ENCODE measurements around the gene TBX21.

TBX21 gene

DNA sequence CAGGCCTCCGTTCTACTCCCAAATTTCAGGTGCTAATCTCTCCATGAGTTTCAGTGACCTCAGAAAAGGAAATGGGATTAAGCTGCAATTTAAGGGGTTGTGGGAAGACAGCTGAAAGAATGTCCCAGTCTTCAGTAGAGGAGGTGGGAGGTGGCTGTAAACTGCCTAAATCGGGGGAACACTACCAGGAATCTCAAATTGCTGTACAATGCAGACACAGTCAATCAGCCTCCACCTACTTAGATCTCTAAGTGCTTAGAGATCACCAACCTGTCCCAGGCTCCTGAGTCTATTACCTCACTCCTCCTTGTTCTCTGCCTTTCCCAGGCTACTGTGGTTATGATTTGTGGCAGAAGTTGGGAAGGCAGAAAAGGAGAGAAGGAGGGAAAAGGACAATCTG lies 8.3 kb upstream of the TBX21 start:
- Histone ChIP-seq H3K9me3 (ENCODE audit: control insufficient read depth, insufficient read depth, low read depth, low read length) (no peaks in the 10 kb centered on the region), H3K4me3 (ENCODE audit: low read depth, low read length) (no peak overlapping the region), H3K4me1 (ENCODE audit: control insufficient read depth, insufficient read depth, low read length) (peaks cover 2% of the 10 kb centered on the region), H3K27ac (ENCODE audit: extremely low read depth, low read depth, low read length) (no peak overlapping the region), H3K36me3 (ENCODE audit: control insufficient read depth in 2 of 2, insufficient read depth in 1 of 2, low read length in 2 of 2) (no peaks in the 10 kb centered on the region)
- TF ChIP-seq ZNF335 (tag by site-specific recombination; conservative IDR thresholded peaks at IDR 0.05) (0 out of 2 replicates have a peak, but pooled peaks have one; percentile 23), ZFHX2 (tag by site-specific recombination; conservative IDR thresholded peaks at IDR 0.05) (peak; percentile 45), EGR2 (tag by site-specific recombination; IDR thresholded peaks at IDR 0.05; ENCODE audit: low read depth) (peak; percentile 65; the same call in 1 of the 2 replicates), ZNF10 (tag by site-specific recombination; IDR thresholded peaks at IDR 0.05) (no peak)
- POLR2A ChIA-PET: interaction anchor here (0.8 kb wide), 1 partner anchor 8 kb away, joined by 3 read pairs; the partner anchor contains the start of gene TBX21
- CTCF ChIA-PET: interaction anchor here (0.6 to 1.5 kb wide), 5 partner anchors 8 to 353 kb away, joined by 3 to 4 read pairs (median 3); partner anchors contain the start of gene TBX21

DNA sequence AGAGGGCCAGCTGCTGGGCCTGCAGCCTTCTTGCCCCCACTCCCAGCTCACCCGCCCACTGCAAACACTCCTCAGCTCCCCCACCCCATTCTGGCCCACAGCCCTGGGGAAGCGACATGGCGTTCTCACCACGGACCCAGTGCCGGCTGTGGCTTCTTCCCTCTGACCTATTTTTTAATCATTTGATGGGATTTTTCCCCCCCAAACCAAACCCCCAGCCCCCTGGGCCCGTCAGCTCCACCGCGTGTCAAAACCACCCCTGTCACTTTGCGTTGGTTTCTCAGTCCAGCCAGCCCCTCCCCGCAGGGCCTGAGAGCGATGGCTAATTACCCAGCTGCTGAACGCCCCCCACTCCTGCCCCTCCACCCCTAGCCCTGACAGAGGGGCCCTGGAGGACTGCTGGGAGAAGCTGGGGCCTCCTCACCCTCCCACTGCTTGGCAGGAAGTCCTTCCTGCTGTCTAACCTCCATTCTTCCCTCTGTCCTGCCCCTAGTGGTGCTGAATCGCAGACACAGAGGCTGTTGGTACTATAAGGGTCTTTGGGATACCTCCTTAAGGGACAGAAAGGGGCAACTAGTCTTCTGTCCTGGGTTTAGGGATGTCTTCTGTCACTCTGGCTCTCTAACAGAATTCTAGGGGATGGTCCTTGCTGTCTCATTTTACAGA lies 7.5 kb upstream of the TBX21 start:
- no peak for TF ChIP-seq ZNF214 (tag by site-specific recombination; IDR thresholded peaks at IDR 0.05; ENCODE audit: borderline replicate concordance)
- TF ChIP-seq, protein P1, sequence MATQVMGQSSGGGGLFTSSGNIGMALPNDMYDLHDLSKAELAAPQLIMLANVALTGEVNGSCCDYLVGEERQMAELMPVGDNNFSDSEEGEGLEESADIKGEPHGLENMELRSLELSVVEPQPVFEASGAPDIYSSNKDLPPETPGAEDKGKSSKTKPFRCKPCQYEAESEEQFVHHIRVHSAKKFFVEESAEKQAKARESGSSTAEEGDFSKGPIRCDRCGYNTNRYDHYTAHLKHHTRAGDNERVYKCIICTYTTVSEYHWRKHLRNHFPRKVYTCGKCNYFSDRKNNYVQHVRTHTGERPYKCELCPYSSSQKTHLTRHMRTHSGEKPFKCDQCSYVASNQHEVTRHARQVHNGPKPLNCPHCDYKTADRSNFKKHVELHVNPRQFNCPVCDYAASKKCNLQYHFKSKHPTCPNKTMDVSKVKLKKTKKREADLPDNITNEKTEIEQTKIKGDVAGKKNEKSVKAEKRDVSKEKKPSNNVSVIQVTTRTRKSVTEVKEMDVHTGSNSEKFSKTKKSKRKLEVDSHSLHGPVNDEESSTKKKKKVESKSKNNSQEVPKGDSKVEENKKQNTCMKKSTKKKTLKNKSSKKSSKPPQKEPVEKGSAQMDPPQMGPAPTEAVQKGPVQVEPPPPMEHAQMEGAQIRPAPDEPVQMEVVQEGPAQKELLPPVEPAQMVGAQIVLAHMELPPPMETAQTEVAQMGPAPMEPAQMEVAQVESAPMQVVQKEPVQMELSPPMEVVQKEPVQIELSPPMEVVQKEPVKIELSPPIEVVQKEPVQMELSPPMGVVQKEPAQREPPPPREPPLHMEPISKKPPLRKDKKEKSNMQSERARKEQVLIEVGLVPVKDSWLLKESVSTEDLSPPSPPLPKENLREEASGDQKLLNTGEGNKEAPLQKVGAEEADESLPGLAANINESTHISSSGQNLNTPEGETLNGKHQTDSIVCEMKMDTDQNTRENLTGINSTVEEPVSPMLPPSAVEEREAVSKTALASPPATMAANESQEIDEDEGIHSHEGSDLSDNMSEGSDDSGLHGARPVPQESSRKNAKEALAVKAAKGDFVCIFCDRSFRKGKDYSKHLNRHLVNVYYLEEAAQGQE (tag by site-specific recombination; IDR thresholded peaks at IDR 0.05): peak; percentile 55
- no peaks in the 10 kb centered on the region for H3K9me3 ChIP-seq (ENCODE audit: control insufficient read depth, insufficient read depth, low read depth, low read length)
- H3K36me3 ChIP-seq (ENCODE audit: control insufficient read depth in 2 of 2, insufficient read depth in 1 of 2, low read length in 2 of 2): no peaks in the 10 kb centered on the region
- CTCF ChIA-PET: interaction anchor here (0.6 to 1.5 kb wide), 7 partner anchors 7 to 405 kb away, joined by 3 to 4 read pairs (median 3); partner anchors contain the start of gene TBX21
- peaks cover 2% of the 10 kb centered on the region for H3K4me1 ChIP-seq (ENCODE audit: control insufficient read depth, insufficient read depth, low read length)
- POLR2A ChIA-PET: no interaction called here
- no peak overlapping the region for H3K27ac ChIP-seq (ENCODE audit: extremely low read depth, low read depth, low read length)
- no peak overlapping the region for H3K4me3 ChIP-seq (ENCODE audit: low read depth, low read length)

DNA sequence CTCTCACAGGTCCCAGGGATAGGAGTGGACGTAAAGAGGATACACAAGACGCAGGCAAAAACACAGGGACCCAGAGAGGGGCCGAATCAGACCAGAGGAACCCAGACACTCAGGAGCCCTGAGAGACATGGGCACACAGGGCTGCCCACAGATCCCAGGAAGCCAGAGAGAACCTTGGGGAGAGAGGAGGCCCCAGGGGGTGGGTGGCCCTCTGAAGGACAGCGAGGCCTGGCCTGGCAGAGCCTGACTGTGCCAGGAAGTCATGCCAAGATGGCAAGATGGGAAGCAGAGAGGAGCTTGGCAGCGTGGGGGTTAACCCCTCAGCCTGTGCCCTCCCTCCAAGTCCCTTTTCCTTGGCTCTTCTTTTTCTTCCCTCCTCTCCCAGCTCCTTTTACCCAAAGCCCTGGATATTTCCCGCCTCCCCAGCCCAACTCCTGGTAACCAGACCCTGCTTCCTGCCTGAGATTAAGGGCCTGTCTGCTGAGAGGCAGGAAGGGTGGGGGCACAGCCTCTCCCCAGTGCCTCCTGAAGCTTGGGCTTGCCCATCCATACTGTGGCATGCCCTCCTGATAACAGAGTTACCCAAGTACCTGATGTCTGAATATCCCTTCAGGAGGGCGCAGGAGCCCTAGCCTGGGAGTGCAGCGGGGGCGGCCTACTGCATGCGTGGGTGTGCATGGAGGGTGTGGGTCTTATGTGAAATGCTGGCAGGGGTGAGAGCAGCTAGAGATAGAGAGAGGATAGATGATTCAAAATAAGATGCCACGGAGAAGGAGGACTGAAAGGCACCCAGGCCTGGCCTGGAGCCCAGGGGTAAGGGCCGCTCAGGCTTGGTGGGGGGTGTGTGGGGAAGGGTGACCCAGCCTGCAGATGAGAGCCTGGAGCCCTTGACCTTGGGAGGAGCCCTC lies 6.0 kb upstream of the TBX21 start:
- Histone ChIP-seq H3K9me3 (ENCODE audit: control insufficient read depth, insufficient read depth, low read depth, low read length) (no peaks in the 10 kb centered on the region), H3K36me3 (ENCODE audit: control insufficient read depth in 2 of 2, insufficient read depth in 1 of 2, low read length in 2 of 2) (no peaks in the 10 kb centered on the region), H3K4me3 (ENCODE audit: low read depth, low read length) (no peak overlapping the region), H3K4me1 (ENCODE audit: control insufficient read depth, insufficient read depth, low read length) (no peaks in the 10 kb centered on the region), H3K27ac (ENCODE audit: extremely low read depth, low read depth, low read length) (no peak overlapping the region)
- TF ChIP-seq ZFHX2 (tag by site-specific recombination; conservative IDR thresholded peaks at IDR 0.05): peak; percentile 89
- TF ChIP-seq, protein P2, sequence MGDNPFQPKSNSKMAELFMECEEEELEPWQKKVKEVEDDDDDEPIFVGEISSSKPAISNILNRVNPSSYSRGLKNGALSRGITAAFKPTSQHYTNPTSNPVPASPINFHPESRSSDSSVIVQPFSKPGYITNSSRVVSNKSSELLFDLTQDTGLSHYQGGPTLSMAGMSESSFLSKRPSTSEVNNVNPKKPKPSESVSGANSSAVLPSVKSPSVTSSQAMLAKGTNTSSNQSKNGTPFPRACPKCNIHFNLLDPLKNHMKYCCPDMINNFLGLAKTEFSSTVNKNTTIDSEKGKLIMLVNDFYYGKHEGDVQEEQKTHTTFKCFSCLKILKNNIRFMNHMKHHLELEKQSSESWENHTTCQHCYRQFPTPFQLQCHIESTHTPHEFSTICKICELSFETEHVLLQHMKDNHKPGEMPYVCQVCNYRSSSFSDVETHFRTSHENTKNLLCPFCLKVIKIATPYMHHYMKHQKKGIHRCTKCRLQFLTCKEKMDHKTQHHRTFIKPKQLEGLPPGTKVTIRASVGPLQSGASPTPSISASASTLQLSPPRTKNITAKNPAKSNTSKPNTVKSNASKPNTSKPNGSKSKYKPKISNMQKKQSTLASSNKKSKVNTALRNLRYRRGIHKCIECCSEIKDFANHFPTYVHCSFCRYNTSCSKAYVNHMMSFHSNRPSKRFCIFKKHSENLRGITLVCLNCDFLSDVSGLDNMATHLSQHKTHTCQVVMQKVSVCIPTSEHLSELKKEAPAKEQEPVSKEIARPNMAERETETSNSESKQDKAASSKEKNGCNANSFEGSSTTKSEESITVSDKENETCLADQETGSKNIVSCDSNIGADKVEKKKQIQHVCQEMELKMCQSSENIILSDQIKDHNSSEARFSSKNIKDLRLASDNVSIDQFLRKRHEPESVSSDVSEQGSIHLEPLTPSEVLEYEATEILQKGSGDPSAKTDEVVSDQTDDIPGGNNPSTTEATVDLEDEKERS (tag by site-specific recombination; IDR thresholded peaks at IDR 0.05): no peak
- peak; percentile 85 for TF ChIP-seq EGR2 (tag by site-specific recombination; IDR thresholded peaks at IDR 0.05; ENCODE audit: low read depth)
- 0 out of 2 replicates have a peak, but pooled peaks have one; percentile 20 for TF ChIP-seq SP2 (tag by site-specific recombination; IDR thresholded peaks at IDR 0.05)
- peak; percentile 55 for TF ChIP-seq ZNF341 (tag by site-specific recombination; IDR thresholded peaks at IDR 0.05; ENCODE audit: low read depth)
- TF ChIP-seq ZNF202 (tag by site-specific recombination; IDR thresholded peaks at IDR 0.05; ENCODE audit: borderline replicate concordance): no peak
- TF ChIP-seq ZNF155 (tag by site-specific recombination; IDR thresholded peaks at IDR 0.05): no peak
- POLR2A ChIA-PET: no interaction called here
- CTCF ChIA-PET: interaction anchor here (0.8 to 1.0 kb wide), 4 partner anchors 9 to 29 kb away, joined by 3 to 4 read pairs (median 4); no protein-coding TSS in a partner anchor

Measured in HEK293 (cell line).